Pons (tissue), 1 donor: Measurements from ENCODE around the gene LZTS3.
A peak's percentile ranks its signal among the peaks of the same experiment; 100 is the strongest.
"Not testable (repeated sequence)": the region's sequence is repeated elsewhere in the genome, so short reads cannot be mapped to it uniquely, and the experiment has no call there.

ENCODE experiments used
- DNase-seq: peaks from one replicate; pipeline ENCODE4 v3.0.0-alpha.2; 2016; ENCODE audit warnings: low spot score

Gene LZTS3

DNA sequence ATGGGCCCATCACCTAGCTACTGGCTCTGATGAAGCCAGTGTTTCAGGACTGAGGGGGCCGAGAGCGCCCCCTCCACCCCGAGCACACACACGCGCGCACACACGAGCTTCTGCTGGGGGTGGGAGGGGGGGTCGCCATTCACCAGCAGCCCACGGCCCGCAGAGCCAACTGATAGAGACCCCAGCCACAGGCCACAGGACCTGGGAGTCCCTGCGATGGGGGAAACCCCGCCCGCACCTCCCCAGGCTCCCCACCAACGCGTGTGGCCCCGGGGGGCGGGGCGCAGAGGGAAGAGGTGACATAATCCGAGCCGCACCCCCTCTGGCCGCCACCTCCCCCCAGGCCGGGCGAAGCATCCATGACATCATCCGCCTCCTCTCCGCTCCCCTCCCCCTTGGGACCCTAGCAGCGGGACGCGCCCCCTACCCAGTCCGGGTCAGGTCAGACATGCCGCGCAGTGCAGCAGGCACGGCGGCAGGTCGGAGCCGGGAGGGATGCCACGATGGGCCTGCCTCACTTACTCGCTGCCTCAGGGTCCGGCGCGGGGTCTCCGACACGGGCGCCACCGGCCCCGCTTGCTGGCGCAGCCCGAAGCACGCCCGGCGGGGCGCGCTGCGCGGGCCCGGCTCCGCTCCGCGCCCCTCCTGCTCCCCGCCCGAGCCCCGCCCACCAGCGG lies at the start of gene LZTS3:
LZTS3 (minus strand) TSS at position 617 of the 677 bp plus-strand sequence. CDS start 6,386 bp downstream, outside the sequence.
- DNase-seq = peak; percentile 39

GRCh38 chr20:3221398-3222226 lies 48.3 kb upstream of the LZTS3 start:
- no peak for DNase-seq

- no peak for DNase-seq
These were observed 45.1 kb upstream of the LZTS3 start for GRCh38 chr20:3218307-3218988.

GRCh38 chr20:3215359-3215917 lies 42.1 kb upstream of the LZTS3 start:
- not testable (repeated sequence) for DNase-seq

DNA sequence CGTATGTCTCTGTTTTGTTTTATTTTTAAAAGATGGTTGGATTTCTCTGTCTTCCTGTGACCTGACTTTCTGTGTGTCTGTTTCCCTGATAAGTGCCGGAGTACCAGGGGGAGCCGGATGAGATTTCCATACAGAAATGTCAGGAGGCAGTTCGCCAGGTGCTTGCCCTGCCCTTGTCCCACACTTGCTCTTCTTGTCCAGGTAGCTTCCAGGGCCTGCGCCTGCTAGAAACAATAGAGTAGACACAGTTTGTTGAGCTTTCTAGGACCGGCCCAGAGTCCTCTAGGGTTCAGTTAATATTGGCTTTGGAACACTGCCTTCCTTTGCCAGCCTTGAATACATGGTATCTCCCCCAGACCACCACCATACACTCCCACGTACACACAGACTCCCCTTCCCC lies 39.9 kb upstream of the LZTS3 start:
- DNase-seq = no peak

DNA sequence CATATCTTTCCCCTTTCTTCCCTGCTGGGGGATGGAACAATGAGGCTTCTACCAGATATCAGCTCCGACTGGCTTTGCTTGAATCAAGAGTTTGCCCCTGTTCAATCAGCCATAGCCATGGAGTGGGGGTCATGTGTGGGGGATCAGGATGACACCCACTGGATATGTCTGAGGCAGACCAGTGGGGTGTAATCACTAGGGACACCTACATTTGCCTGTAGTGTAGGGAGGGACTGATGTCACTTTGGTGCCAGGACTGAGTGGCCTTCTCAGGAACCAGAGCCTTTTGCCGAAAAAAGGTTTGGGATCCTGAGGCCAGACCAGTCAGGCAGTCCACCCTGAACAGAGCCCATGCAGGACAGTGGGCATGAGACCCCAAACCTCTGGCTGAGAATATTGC lies 37.0 kb upstream of the LZTS3 start:
- DNase-seq = no peak

DNA sequence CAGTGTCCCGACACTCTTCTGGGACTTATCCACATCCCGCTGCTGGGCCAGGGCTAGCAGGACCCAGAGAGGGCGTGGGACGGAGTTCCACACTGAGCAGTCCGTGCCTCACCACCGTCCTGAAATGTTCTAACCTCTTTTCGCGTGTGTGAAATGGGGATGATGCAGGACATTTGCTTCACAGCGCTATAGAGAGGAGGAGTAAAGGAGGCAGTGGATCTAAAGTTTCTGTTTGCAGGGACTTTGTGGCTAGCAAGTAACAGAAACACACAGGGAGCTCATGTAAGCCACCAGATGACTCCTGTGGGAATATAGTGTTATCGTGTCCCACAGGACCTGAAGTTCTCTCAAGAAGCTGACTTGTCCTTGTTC lies 36.6 kb upstream of the LZTS3 start:
- no peak for DNase-seq

- DNase-seq = peak; percentile 28
These were observed 36.1 kb upstream of the LZTS3 start, which contains the start of gene ITPA for GRCh38 chr20:3209257-3209945. ITPA (plus strand) TSS chr20:3209498; CDS start chr20:3209552, 54 bp downstream.

GRCh38 chr20:3208786-3209256 lies 35.5 kb upstream of the LZTS3 start:
- no peak for DNase-seq

- peak; percentile 83 for DNase-seq
These were observed 30.9 kb upstream of the LZTS3 start, which contains the start of gene DDRGK1 for GRCh38 chr20:3204124-3204794. DDRGK1 (minus strand) TSS chr20:3204682; CDS start chr20:3204627, 55 bp downstream.

DNA sequence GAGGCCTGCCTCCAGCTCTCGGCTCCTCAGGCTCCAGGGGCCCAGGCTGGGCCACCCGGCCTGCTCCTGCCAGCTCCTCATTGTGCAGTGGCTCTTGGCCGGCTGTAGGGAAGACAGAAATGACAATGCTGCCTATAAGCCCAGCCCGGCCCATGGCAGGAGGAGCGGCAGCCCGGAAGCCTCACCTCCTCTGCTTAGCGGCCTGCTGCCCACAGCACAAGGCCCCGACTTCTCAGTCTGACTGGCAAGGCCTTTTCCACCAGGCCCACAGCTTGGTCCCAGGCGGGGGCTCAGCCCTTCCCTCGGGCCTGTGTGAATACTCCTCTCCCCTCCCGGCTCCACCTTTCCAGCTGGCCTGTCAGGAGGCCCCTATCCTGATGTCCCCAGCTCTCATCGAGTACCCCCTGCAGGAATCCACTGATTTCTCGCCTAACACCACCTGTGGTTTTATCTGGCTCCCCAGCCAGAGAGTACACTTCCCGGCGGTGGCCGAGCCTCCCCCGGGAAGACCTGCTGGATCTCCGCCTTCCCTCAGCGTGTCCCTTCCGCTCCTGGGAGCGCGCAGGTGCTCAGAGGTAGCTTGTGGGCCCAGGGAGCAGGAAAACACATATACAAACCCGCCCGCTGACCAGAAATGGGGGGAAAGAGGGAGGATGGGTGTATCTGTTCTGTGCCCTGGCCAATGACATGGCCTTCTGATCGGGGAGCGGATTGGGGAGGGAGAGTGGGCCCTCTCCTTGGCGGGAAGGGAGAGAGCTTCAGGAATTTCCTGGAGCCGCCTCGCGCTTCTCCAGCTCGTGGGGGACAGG lies 30.2 kb upstream of the LZTS3 start:
- no peak for DNase-seq

DNA sequence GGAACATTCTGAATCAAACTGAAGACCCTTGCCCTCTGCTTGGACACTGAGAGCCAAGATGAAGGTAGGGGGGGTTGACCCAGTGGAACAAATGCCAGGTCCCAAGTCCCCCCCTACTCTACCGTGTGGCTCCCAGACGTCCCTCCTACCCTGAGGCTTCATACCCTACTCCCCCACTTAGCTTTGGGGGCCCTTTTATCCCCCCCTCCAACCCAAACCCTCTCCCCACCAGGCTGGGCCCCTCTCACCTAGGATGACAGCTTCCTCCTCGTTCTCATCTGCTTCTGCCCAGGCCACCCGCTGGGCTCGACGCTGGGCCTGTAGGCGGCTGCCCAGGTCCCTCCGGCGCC lies 29.6 kb upstream of the LZTS3 start:
- DNase-seq = no peak

GRCh38 chr20:3199976-3200755 lies 26.8 kb upstream of the LZTS3 start:
- no peak for DNase-seq

- DNase-seq = no peak
These were observed 25.9 kb upstream of the LZTS3 start for GRCh38 chr20:3199206-3199605.

GRCh38 chr20:3195590-3196237 lies 22.4 kb upstream of the LZTS3 start:
- DNase-seq = no peak

DNA sequence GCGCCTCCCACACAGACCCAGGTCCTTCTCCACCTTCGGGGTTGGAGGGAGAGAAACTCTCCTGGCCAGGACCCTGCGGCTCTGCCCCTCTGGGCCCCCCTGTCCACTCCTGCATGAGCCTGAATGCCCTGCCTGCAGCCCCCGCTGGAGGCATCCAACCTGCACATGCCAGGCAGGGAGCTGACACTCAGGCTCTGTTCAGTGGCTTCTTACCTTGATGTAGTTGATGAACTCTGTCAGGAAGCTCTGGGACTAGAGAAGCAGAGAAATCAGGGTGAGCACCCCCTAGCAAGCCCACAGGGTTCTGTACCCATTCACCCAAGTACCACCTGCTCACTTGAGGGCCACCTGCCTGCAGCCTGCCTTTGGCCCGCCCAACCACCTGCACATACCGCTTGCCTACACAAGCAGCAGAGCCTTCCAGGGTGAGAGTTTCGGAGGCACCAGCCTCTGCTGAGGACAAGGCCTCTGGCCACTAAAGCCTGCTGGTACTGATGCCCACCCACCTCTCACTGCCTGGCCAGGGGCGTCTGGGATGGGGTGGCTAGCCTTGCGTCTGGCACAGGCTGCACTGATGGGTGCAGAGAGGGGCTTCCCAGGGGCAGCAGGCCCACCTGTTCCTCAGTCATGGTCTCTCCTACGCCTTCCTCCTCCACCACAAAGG lies 21.4 kb upstream of the LZTS3 start:
- no peak for DNase-seq

DNA sequence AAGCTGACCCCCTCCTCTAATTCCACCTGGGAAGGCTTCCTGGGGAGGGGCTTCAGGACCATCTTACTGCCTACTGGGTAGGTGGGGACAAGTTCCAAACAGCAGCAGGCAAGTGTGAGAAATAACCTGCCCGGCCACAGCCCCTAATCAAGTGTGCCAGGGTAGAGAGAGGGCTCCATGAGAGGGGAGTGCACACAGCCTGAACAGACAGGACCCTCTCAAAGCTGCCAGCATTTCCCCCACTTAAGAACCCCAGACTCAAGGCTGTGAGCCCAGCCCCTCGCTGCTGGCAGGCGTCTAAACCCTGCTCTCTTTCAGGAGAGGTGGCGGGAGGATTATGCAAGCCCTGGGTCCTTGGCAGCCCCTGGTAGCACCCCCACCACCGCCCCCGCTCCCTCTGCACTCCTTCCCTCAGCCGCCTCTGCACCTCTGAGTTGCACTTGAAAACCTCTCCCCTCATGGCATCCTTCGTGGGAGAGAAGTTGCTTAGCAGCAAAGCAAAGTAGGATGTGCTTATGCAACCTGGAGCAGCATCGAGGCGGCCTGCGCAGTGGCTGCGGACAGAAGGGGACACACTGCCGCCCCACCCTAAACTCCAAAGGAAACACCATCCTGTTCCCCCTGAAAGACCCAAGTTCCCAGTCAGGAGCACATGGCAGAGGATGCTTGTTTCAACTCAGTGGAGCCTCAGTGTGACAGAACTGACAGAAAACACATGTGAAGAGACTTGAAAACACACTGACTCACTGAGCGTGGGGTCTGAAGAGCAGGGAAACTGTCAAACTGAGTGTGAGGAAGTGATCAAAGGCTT lies 20.7 kb upstream of the LZTS3 start:
- no peak for DNase-seq
